GM12875 (cell line): ENCODE data around the gene AFTPH.

Source experiments
- H3K4me3 ChIP-seq: one replicate; pipeline ENCODE4 v1.5.1; 2011; ENCODE audit warnings: low read depth, low read length, control low read depth
- TF ChIP-seq, protein P1 (sequence below): IDR thresholded peaks from 2 replicates; pipeline ENCODE4 v1.5.1; 2011; ENCODE audit warnings: low read depth, mild to moderate bottlenecking, control low read depth, inconsistent platforms, low read length, moderate library complexity, borderline replicate concordance; ENCODE audit not compliant: insufficient read depth

AFTPH gene

GRCh38 chr2:64515086-64515485 lies 9.0 kb upstream of the AFTPH start:
- TF ChIP-seq, protein P1, sequence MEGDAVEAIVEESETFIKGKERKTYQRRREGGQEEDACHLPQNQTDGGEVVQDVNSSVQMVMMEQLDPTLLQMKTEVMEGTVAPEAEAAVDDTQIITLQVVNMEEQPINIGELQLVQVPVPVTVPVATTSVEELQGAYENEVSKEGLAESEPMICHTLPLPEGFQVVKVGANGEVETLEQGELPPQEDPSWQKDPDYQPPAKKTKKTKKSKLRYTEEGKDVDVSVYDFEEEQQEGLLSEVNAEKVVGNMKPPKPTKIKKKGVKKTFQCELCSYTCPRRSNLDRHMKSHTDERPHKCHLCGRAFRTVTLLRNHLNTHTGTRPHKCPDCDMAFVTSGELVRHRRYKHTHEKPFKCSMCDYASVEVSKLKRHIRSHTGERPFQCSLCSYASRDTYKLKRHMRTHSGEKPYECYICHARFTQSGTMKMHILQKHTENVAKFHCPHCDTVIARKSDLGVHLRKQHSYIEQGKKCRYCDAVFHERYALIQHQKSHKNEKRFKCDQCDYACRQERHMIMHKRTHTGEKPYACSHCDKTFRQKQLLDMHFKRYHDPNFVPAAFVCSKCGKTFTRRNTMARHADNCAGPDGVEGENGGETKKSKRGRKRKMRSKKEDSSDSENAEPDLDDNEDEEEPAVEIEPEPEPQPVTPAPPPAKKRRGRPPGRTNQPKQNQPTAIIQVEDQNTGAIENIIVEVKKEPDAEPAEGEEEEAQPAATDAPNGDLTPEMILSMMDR = no peak
- H3K4me3 ChIP-seq = no peak overlapping the region

GRCh38 chr2:64516651-64517510 lies 7.2 kb upstream of the AFTPH start:
- TF ChIP-seq, protein P1 = no peak
- no peak overlapping the region for H3K4me3 ChIP-seq

DNA sequence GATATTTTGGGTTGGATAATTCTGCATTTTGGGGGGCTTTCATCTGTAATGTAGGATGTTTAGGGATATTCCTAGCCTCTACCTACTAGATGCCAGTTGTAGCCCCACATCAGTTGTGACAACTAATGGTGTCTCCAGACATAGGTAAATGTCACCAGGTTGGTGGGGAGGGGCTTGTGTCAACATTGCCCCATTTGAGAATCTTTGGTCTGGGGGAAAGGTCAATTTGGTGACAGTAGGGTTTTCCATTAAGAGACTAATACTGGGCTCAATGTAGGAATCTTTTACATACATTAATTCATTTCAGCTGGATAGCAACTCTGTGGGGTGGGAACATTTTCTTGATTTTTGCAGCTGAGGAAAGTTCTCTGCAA lies 6.6 kb upstream of the AFTPH start:
- TF ChIP-seq, protein P1 = no peak

GRCh38 chr2:64522843-64523428 lies 1.2 kb upstream of the AFTPH start:
- TF ChIP-seq, protein P1 = peak; percentile 62; the same call in 1 of the 2 replicates

More for the DNA sequence above, 6.6 kb upstream of the AFTPH start:
- H3K4me3 ChIP-seq = no peak overlapping the region

GRCh38 chr2:64524604-64525316 lies 632 bp downstream of the AFTPH start:
- TF ChIP-seq, protein P1 = no peak
- H3K4me3 ChIP-seq = peak overlapping the region; percentile 94

More at GRCh38 chr2:64522843-64523428, 1.2 kb upstream of the AFTPH start:
- H3K4me3 ChIP-seq = peak overlapping the region; percentile 10

DNA sequence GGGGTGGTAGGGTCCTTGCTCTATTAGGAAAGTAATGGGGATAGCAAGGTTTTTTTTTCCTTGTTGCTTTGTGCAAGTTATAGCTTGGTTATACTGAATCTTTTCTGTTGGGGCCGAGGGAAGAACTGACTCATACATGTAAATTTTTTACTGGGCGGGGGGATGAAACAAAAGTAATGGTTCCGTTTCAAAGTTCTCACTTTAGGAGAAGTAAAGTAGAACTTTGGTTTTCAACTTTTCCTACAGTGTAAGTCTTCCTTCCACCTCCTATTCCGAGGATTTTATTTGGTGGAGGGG lies 1.1 kb downstream of the AFTPH start:
- TF ChIP-seq, protein P1 = no peak
- peak overlapping the region; percentile 94 for H3K4me3 ChIP-seq
